Measurements from ENCODE around the gene SCUBE1.
"Not testable (repeated sequence)": the region's sequence is repeated elsewhere in the genome, so short reads cannot be mapped to it uniquely, and the experiment has no call there.

SCUBE1 gene

GRCh38 chr22:43356881-43357280, 13.7 kb upstream of the SCUBE1 start:
- no peak overlapping the region for H3K27ac ChIP-seq
- no peaks in the 10 kb centered on the region for H3K36me3 ChIP-seq
- H3K9me3 ChIP-seq = no peaks in the 10 kb centered on the region
- no peaks in the 10 kb centered on the region for H3K4me1 ChIP-seq (ENCODE audit: control insufficient read depth in 1 of 2, insufficient read depth in 1 of 2, low read depth in 1 of 2, low read length in 1 of 2)
- H3K4me3 ChIP-seq (ENCODE audit: low read depth in 1 of 2, low read length in 1 of 2) = no peak overlapping the region
- H3K27me3 ChIP-seq = no peaks in the 10 kb centered on the region
- no peak for TF ChIP-seq CTCF (IDR thresholded peaks at IDR 0.05)

DNA sequence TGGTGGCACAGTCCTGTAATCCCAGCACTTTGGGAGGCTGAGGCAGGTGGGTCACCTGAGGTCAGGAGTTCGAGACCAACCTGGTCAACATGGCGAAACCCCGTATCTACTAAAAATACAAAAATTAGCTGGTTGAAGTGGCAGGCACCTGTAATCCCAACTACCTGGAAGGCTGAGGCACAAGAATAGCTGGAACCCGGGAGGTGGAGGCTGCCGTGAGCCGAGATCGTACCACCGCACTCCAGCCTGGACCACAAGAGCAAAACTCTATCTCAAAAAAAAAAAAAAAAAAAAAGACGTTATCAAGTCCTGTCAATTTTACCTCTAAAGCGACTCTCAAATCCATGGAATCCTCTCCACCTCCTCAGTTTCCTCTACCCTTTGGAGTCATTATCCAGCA, 12.5 kb upstream of the SCUBE1 start:
- H3K4me3 ChIP-seq (ENCODE audit: low read depth in 1 of 2, low read length in 1 of 2); H3K4me1 ChIP-seq (ENCODE audit: control insufficient read depth in 1 of 2, insufficient read depth in 1 of 2, low read depth in 1 of 2, low read length in 1 of 2); H3K36me3 ChIP-seq; H3K27me3 ChIP-seq; H3K27ac ChIP-seq; H3K9me3 ChIP-seq: not testable (repeated sequence)

DNA sequence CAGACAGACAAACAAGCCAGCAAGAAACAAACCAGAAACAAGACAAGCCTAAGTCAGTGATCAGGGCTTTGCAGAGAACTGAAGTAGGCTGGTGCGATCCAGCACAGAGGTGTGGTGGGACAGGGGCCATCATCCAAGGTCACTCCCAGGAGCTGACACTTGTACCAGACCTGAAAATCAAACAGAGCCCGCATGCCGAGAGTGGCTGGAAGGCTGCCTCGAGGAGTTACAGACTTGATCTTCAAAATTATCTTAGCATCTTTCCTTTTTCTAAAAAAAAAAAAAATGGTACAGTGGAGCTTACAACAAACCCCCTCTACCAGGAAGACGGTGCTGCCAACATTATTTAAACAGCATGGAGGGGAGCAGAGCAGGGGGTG, 8.8 kb upstream of the SCUBE1 start:
- Histone ChIP-seq H3K36me3 (no peaks in the 10 kb centered on the region), H3K27ac (no peak overlapping the region), H3K27me3 (peaks cover under 1% of the 10 kb centered on the region), H3K9me3 (no peaks in the 10 kb centered on the region), H3K4me1 (ENCODE audit: control insufficient read depth in 1 of 2, insufficient read depth in 1 of 2, low read depth in 1 of 2, low read length in 1 of 2) (no peaks in the 10 kb centered on the region), H3K4me3 (ENCODE audit: low read depth in 1 of 2, low read length in 1 of 2) (no peak overlapping the region)
- TF ChIP-seq CTCF (IDR thresholded peaks at IDR 0.05) = no peak

DNA sequence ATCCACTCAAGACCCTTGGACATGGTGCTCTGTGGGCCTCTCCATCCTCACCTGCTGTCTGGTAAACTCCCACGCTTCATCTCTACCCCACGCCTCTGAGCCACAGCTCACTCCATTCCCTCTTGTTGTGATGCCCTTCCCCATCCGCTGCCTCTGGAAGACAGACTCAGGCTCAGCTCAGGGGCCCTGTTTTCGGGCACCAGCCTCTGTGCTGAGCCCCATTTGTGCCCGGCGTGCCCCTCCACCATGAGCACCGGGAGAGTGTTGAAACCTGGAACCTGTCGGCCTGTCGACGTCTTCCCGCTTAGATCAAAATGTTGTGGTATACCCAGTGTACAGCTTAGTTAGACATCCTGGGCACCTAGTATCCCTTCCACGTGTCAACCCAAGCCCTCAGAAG, 6.5 kb upstream of the SCUBE1 start:
- Histone ChIP-seq H3K4me3 (ENCODE audit: low read depth in 1 of 2, low read length in 1 of 2) (no peak overlapping the region), H3K36me3 (no peaks in the 10 kb centered on the region), H3K27me3 (peaks cover 24% of the 10 kb centered on the region), H3K4me1 (ENCODE audit: control insufficient read depth in 1 of 2, insufficient read depth in 1 of 2, low read depth in 1 of 2, low read length in 1 of 2) (peaks cover 0 to 5% of the 10 kb centered on the region in 2 experiments), H3K9me3 (no peaks in the 10 kb centered on the region), H3K27ac (no peak overlapping the region)
- no peak for TF ChIP-seq CTCF (IDR thresholded peaks at IDR 0.05)

GRCh38 chr22:43346521-43346929, 3.4 kb upstream of the SCUBE1 start:
- Histone ChIP-seq H3K27ac (no peak overlapping the region), H3K4me1 (ENCODE audit: control insufficient read depth in 1 of 2, insufficient read depth in 1 of 2, low read depth in 1 of 2, low read length in 1 of 2) (peaks cover 4 to 5% of the 10 kb centered on the region in 2 experiments), H3K36me3 (no peaks in the 10 kb centered on the region), H3K27me3 (peaks cover 55% of the 10 kb centered on the region), H3K4me3 (ENCODE audit: low read depth in 1 of 2, low read length in 1 of 2) (no peak overlapping the region), H3K9me3 (no peaks in the 10 kb centered on the region)
- no peak for TF ChIP-seq CTCF (IDR thresholded peaks at IDR 0.05)

- H3K27me3 ChIP-seq = peaks cover 62% of the 10 kb centered on the region
- no peak overlapping the region for H3K27ac ChIP-seq
- no peaks in the 10 kb centered on the region for H3K36me3 ChIP-seq
- TF ChIP-seq CTCF (IDR thresholded peaks at IDR 0.05) = no peak
- peaks cover 4 to 5% of the 10 kb centered on the region in 2 experiments for H3K4me1 ChIP-seq (ENCODE audit: control insufficient read depth in 1 of 2, insufficient read depth in 1 of 2, low read depth in 1 of 2, low read length in 1 of 2)
- H3K9me3 ChIP-seq = no peaks in the 10 kb centered on the region
- no peak overlapping the region for H3K4me3 ChIP-seq (ENCODE audit: low read depth in 1 of 2, low read length in 1 of 2)
Observed at GRCh38 chr22:43345761-43346301, 2.7 kb upstream of the SCUBE1 start.
